NB4 (cell line): ENCODE data around the gene RNU6-1.

Experiments
- CTCF ChIP-seq: IDR thresholded peaks from one replicate; pipeline ENCODE4 v1.5.1; 2012; ENCODE audit warnings: low read depth, low read length
- POLR2A ChIP-seq: IDR thresholded peaks from 2 replicates; pipeline ENCODE4 v1.6.1; 2011; ENCODE audit warnings: mild to moderate bottlenecking; ENCODE audit not compliant: insufficient read length; ENCODE audit errors: extremely low read depth

DNA sequence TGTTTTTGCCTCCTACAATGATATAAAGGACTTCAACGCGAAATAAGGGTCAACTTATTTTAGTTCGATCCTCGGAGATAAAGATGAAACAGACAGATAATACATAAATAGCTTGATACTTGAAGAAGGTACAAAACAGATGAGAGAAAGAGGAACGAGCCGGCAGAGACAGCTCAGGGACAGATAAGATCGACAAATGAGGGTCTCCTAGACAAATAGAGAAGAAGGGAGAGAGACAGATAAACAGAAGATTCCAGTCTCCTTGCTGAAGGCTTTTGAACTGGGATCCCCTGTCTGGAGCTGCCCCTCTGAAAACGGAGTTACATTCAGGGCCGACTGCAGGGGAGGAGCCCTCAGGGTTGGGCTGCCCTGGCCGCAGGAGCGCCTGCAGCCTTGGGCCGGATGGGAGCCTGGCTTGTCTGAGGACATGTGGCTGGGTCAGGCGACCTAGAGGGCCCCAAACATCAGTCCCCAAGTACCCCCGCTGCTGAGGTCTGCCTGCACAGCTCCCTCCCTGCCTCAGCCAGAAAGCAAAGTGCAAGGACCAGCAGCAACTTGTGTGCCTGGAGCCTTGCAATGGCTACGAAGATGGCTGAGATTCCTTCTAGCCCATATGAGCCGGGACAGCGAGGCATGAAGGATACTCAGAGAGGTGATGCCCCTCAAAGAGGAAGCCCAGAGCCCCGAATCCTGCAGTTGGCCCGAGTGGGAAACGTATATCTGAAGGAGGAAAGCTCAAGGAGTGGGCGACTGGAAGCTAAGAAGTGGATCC is 15.5 kb downstream of the RNU6-1 start:
- TF ChIP-seq POLR2A (no peak), CTCF (no peak)
